Small intestine (tissue), 7 donors: Measurements from ENCODE around the gene ELMO1. TPM values are rescaled to one million over a fixed set of nuclear protein-coding genes. Genes with fewer than 3 reads are reported as not detected.
A peak's percentile ranks its signal among the peaks of the same experiment; 100 is the strongest.

Source experiments
- DNase-seq, 2 donors: peaks; one replicate each; pipeline versions ENCODE4 v3.0.0 to v3.0.0-alpha.2; 2013
- FAIRE-seq: peaks from 2 replicates; lab custom pipeline; 2012; peaks lifted over from hg19 to GRCh38; lab: Jason Lieb, UNC
- H3K27ac ChIP-seq, 3 donors: one replicate each; pipeline ENCODE4 v1.5.1; 2013; ENCODE audit warnings: low read length in 2 of 3, mild to moderate bottlenecking in 2 of 3, control low read depth in 1 of 3, inconsistent platforms in 1 of 3, low read depth in 1 of 3, moderate library complexity in 1 of 3
- H3K27me3 ChIP-seq, 3 donors: one replicate each; pipeline ENCODE4 v1.6.1; 2013; ENCODE audit warnings: low read length in 3 of 3, inconsistent platforms in 1 of 3; ENCODE audit not compliant: control insufficient read depth in 3 of 3, insufficient read depth in 3 of 3
- H3K36me3 ChIP-seq, 3 donors: one replicate each; pipeline ENCODE4 v1.6.1; 2013; ENCODE audit warnings: low read length in 3 of 3, inconsistent platforms in 1 of 3, low read depth in 1 of 3, mild to moderate bottlenecking in 1 of 3, moderate library complexity in 1 of 3; ENCODE audit not compliant: control insufficient read depth in 3 of 3, insufficient read depth in 2 of 3
- H3K4me1 ChIP-seq, 3 donors: one replicate each; pipeline ENCODE4 v1.6.1; 2013; ENCODE audit warnings: low read length in 2 of 3, inconsistent platforms in 1 of 3, low read depth in 1 of 3, mild to moderate bottlenecking in 1 of 3, moderate library complexity in 1 of 3; ENCODE audit not compliant: control insufficient read depth in 3 of 3, insufficient read depth in 2 of 3
- H3K4me3 ChIP-seq, 3 donors: one replicate each; pipeline ENCODE4 v1.5.1; 2013; ENCODE audit warnings: low read length in 3 of 3, control low read depth in 1 of 3, inconsistent platforms in 1 of 3, low read depth in 1 of 3, mild to moderate bottlenecking in 1 of 3, moderate library complexity in 1 of 3
- H3K9me3 ChIP-seq, 2 donors: one replicate each; pipeline ENCODE4 v1.6.1; 2013; ENCODE audit warnings: low read depth in 1 of 2, low read length in 1 of 2; ENCODE audit not compliant: control insufficient read depth in 2 of 2, insufficient read depth in 1 of 2
- WGBS, 3 donors: extraction: QIAGEN DNeasy Blood & Tissue Kit; methylation state at CpG; one replicate each; pipeline ENCODE4 v1.1.7; 2013; 5-methylcytosine and 5-hydroxymethylcytosine counted together
- polyA plus RNA-seq, 4 donors: library from polyadenylated mRNA; stranded (reverse) in 3 of 4; unstranded in 1 of 4; fragments of 200-250 nt in 3 of 4; fragments of 120-200 nt in 1 of 4; gene quantifications; one replicate each; pipeline versions ENCODE4 v1.2.1 to v1.2.3, GENCODE V29; 2013
- donor health status: healthy with polysubstance abuse.
- donor health status: control.
- donor health status: control.
- donor health status: Bipolar disorder and iron deficiency.
- donor health status: healthy.

ELMO1 gene
- polyA plus RNA-seq, 4 donors: 1.8 to 9.3 (median 7.3) TPM

DNA sequence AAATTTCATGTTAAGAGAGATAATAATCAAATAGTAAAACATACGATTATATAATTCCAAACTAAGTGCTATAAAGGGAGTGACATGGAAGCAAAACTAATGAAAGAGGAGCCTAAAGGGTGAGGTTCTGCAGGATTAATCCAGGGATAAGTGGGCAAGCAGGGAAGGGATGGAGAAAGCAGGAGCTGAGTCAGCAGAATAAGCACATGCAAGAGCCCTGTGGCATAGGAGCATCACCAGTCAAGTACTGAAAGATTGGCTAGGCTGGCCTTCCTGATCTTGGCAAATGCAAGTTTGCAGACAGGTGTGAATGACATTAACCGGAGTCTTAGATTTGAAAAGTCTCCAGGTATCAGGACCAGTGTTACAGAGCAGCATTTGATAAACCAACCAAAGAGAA lies 336.4 kb downstream of the ELMO1 start:
- H3K27ac ChIP-seq: no peak overlapping the region
- FAIRE-seq (no peak), DNase-seq (no peak)
- H3K36me3 ChIP-seq: no peaks in the 10 kb centered on the region
- no peak overlapping the region for H3K4me3 ChIP-seq
- no peaks in the 10 kb centered on the region for H3K9me3 ChIP-seq
- H3K4me1 ChIP-seq: peaks cover 0 to 5% (median 2%) of the 10 kb centered on the region in 3 donors
- H3K27me3 ChIP-seq: no peaks in the 10 kb centered on the region
- 72 to 93% (median 91%) methylated on average over 2 of the region's 2 CpGs for WGBS, 3 donors

DNA sequence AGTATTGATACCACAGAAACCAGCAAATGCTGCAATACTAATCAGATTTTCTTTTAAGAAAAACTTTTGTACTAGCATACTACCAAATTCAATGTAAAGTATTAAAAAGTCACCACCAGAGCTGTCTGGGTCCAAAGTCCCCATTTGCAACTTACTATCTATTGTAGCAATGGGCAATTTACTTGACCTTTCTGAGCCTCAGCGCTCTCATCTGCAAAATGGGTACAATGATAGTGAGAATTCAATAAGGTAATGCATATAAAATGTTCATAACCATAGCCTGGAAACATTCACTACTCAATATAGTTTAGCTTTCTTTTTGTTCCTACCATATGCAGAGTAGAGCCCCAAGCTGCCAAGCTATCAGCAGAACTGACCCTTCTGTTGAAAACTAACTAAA lies 337.2 kb downstream of the ELMO1 start:
- H3K27ac ChIP-seq: no peak overlapping the region
- peaks cover 0 to 5% (median 2%) of the 10 kb centered on the region in 3 donors for H3K4me1 ChIP-seq
- no peak overlapping the region for H3K4me3 ChIP-seq
- WGBS, 3 donors: 93 to 97% (median 94%) methylated on average over 1 of the region's 1 CpG
- no peaks in the 10 kb centered on the region for H3K36me3 ChIP-seq
- FAIRE-seq (no peak), DNase-seq (no peak)
- H3K27me3 ChIP-seq: no peaks in the 10 kb centered on the region
- no peaks in the 10 kb centered on the region for H3K9me3 ChIP-seq

DNA sequence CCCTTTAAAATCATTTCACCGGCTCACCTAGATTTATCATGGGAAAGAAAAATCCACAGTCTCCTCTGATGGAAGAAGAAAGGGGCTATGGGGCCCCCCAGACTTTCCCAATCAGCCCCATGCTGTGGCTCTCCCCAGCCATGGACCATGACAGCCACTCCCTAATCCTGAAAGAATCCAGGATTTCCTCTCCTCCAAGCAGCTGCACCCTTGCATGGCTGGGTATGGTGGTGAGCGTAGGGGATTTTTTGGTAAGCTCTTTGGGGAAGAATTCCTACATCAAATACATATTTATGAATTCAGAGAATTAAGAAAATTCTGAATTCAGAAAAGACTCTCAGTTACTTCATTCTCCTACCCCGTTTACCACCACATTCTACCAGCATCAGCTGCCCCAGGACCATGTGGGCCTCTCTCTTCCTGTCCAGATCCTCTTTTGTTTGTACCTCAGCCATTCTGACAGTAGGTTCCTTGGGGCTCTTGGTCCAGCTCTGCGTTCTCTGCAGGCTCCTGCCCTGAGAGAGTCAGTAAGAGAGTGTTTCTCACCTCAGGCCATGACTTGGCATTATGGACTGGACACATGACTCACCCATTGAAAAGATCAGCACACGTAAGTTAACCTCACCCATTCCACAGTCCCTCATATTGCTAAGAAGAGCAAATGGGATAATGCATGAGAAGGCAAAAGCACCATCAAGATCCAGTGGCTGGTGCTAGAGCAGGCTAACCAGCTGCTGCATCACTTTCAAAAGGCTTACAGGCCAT lies 337.8 kb downstream of the ELMO1 start:
- Histone ChIP-seq H3K4me3 (no peak overlapping the region), H3K27me3 (no peaks in the 10 kb centered on the region), H3K4me1 (peaks cover 0 to 5% (median 2%) of the 10 kb centered on the region in 3 donors), H3K27ac (no peak overlapping the region), H3K36me3 (no peaks in the 10 kb centered on the region), H3K9me3 (no peaks in the 10 kb centered on the region)
- DNase-seq: no peak
- FAIRE-seq: no peak
- 85 to 90% (median 89%) methylated on average over 5 of the region's 5 CpGs for WGBS, 3 donors

DNA sequence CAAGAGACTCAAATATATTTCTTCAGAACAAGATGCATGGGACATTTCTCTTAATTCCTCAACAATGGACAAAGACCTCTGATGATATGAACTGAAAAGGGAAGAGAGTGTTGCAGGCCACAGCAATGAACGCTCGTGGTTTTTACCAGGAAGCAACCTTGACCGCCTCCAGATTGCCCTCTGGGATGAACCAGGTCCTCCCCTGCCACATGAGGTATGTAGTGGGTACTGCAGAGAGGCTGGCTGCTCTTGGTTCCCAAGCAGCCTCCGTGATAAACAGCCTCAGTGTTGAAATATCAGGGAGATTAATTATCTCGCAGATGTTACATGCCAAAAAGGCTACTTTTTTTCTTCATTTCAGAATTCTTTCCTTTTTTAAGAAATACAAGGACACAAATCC lies 338.8 kb downstream of the ELMO1 start:
- H3K27ac ChIP-seq: peak overlapping the region in 2 of 3 donors; percentile 11 to 28
- DNase-seq: no peak
- FAIRE-seq: no peak
- no peak overlapping the region for H3K4me3 ChIP-seq
- H3K36me3 ChIP-seq: no peaks in the 10 kb centered on the region
- no peaks in the 10 kb centered on the region for H3K27me3 ChIP-seq
- 60 to 68% (median 63%) methylated on average over 5 of the region's 5 CpGs for WGBS, 3 donors
- H3K4me1 ChIP-seq: peaks cover 0 to 5% (median 2%) of the 10 kb centered on the region in 3 donors
- H3K9me3 ChIP-seq: no peaks in the 10 kb centered on the region

DNA sequence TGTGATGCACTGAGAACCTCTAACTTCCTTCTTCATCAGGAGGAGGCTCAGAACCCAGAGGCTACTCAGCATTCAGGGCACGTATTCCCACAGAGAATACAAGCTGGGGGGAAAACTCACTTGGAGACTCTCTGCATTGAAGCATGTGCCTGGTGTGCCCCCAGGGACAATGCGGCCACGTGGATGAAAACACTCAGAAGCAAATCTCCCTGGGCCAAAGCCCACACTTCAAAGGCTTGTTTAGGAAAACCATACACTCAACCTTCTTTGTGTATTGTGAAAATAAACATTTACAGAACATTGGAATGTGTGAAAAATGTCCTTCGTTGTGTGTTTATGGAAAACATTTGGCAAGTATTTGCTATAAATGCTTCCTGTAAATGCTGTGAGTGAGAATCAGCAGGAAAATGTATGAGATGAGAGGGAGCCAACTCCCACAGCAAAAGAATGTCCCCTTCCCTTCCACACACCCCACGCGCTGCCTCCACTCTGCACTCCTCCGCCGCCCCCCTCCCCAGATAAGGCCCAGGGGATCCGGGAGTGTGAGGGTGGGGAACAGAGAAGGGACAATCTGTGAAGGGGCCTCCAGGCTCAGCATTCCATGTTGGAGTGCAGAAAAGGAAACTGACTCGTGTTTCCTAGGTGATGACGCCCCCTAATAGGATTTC lies 339.5 kb downstream of the ELMO1 start:
- H3K4me1 ChIP-seq: peaks cover 0 to 5% (median 2%) of the 10 kb centered on the region in 3 donors
- peak overlapping the region in 2 of 3 donors; percentile 11 to 28 for H3K27ac ChIP-seq
- H3K27me3 ChIP-seq: no peaks in the 10 kb centered on the region
- no peaks in the 10 kb centered on the region for H3K9me3 ChIP-seq
- DNase-seq (peak in 1 of 2 donors; percentile 21), FAIRE-seq (no peak)
- no peak overlapping the region for H3K4me3 ChIP-seq
- 53 to 77% (median 70%) methylated on average over 11 of the region's 11 CpGs for WGBS, 3 donors
- no peaks in the 10 kb centered on the region for H3K36me3 ChIP-seq

DNA sequence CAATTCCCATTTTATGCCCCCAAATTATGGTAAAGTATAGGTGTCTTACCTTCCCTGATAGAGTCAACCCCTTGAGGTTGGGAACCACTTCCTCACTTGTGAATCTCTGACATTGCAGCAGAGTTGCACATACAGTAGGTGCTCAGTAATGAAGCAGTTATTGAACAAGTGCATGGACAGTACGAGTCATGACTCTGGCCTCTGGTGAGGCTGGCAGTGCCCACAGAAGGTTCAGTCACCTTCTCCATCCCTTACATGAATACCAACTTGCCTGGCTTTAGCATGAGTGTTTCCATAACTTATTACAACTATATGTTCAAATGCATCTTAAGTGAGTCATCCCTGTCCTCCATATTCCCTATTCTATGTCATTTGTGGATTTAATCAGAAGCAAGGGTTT lies 340.0 kb downstream of the ELMO1 start:
- H3K9me3 ChIP-seq: no peaks in the 10 kb centered on the region
- H3K4me1 ChIP-seq: peaks cover 0 to 5% (median 2%) of the 10 kb centered on the region in 3 donors
- FAIRE-seq (no peak), DNase-seq (no peak)
- no peak overlapping the region for H3K27ac ChIP-seq
- H3K27me3 ChIP-seq: no peaks in the 10 kb centered on the region
- no peak overlapping the region for H3K4me3 ChIP-seq
- 77 to 95% (median 80%) methylated on average over 1 of the region's 1 CpG for WGBS, 3 donors
- H3K36me3 ChIP-seq: no peaks in the 10 kb centered on the region

DNA sequence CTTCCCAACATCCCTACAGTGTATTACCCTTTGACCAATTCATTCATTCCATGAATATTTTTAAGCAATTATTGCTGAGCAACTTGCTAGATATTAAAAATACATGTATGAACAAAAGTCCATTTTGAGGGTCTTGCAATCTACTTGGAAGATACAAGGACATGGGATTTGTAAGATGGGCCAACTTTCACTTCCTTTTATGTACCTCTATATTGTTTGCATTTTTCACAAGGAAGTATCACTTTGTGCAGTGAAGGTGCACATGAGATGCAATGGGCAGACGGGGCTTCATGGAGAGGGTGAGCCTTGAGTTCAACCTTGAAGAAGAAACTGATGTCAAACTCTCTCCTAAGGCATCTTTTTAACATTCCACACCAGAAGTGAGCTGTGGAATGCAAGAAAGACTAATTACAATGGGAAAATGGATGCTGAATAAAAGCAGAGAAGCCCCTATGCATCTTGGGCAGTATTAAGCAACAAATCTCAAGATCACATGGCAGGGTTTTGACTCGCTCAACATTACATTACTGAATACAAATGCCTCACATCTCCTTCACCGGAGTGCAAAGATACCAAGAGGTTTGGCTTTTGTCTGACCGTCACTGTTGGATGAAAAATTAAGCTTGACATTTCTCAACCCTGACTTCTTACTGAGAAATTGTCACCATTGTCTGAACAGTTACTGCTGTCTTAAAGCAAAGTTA lies 341.5 kb downstream of the ELMO1 start:
- 84 to 90% (median 89%) methylated on average over 4 of the region's 4 CpGs for WGBS, 3 donors
- Histone ChIP-seq H3K4me3 (no peak overlapping the region), H3K27ac (no peak overlapping the region), H3K4me1 (peaks cover 0 to 5% (median 2%) of the 10 kb centered on the region in 3 donors), H3K9me3 (no peaks in the 10 kb centered on the region), H3K36me3 (no peaks in the 10 kb centered on the region), H3K27me3 (no peaks in the 10 kb centered on the region)
- DNase-seq (no peak), FAIRE-seq (no peak)

DNA sequence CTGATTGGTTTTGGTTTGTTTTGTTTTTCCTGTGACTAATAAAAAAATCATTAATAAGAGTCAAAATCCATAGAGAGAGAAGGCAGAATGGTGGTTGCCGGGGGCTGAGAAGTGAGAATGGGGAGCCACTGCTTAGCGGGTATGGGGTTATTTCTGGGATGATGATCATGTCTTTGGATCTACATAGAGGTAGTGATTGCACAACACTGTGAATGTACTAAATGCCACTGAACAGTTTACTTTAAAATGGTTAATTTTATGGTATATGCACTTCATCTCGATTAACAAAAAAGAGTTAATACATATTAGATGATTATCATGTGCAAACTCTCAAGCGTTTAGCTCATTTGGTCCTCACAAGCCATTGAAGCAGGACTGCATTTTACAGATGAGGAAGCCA lies 342.9 kb downstream of the ELMO1 start:
- FAIRE-seq: no peak
- 89 to 96% (median 90%) methylated on average over 4 of the region's 4 CpGs for WGBS, 3 donors
- no peaks in the 10 kb centered on the region for H3K27me3 ChIP-seq

More for the DNA sequence above, 342.9 kb downstream of the ELMO1 start:
- no peak for DNase-seq
- Histone ChIP-seq H3K36me3 (no peaks in the 10 kb centered on the region), H3K4me3 (no peak overlapping the region), H3K4me1 (peaks cover 0 to 9% (median 4%) of the 10 kb centered on the region in 3 donors), H3K9me3 (no peaks in the 10 kb centered on the region), H3K27ac (no peak overlapping the region)
